CD8-positive, alpha-beta memory T cell (primary cell): ENCODE data around the gene RASA3. TPM values are rescaled to one million over a fixed set of nuclear protein-coding genes. Genes with fewer than 3 reads are reported as not detected.
"Not testable (repeated sequence)": the region's sequence is repeated elsewhere in the genome, so short reads cannot be mapped to it uniquely, and the experiment has no call there.

Experiments
- CTCF ChIA-PET: fragments of 350-600 bp; sonication (Branson Sonifier 250); formaldehyde crosslinking; loops from one replicate; lab custom pipeline; 2021; ENCODE audit warnings: antibody characterized with exemption; lab: Charles Lee
- POLR2A ChIA-PET: fragments of 350-600 bp; sonication (Branson Sonifier 250); formaldehyde crosslinking; loops from one replicate; lab custom pipeline; 2021; ENCODE audit warnings: antibody characterized with exemption; lab: Charles Lee
- DNase-seq, 5 donors: peaks; one replicate each; pipeline versions ENCODE4 v3.0.0 to v3.0.0-alpha.2; 2020 to 2022; ENCODE audit warnings: mixed read lengths in 1 of 5
- H3K27ac ChIP-seq: one replicate; pipeline ENCODE4 v1.7.0; 2013; ENCODE audit warnings: low read depth, mild to moderate bottlenecking, low read length, moderate library complexity
- H3K27me3 ChIP-seq: 2 replicates; pipeline ENCODE4 v1.7.0; 2013; ENCODE audit warnings: low read length, mild to moderate bottlenecking; ENCODE audit not compliant: insufficient read depth, poor library complexity, severe bottlenecking
- H3K36me3 ChIP-seq: 2 replicates; pipeline ENCODE4 v1.7.0; 2013; ENCODE audit warnings: mild to moderate bottlenecking, low read length, moderate library complexity; ENCODE audit not compliant: insufficient read depth
- H3K4me1 ChIP-seq: 2 replicates; pipeline ENCODE4 v1.7.0; 2013; ENCODE audit warnings: mild to moderate bottlenecking, low read length, moderate library complexity; ENCODE audit not compliant: insufficient read depth
- H3K4me3 ChIP-seq: 2 replicates; pipeline ENCODE4 v1.7.0; 2013; ENCODE audit warnings: mild to moderate bottlenecking, low read length
- H3K9me3 ChIP-seq: 2 replicates; pipeline ENCODE4 v1.7.0; 2013; ENCODE audit warnings: mild to moderate bottlenecking, low read length
- H3K27ac Mint-ChIP-seq, 8 donors: one replicate each; pipeline ENCODE4 v1.8.0; 2020 to 2021; ENCODE audit warnings: mixed read lengths in 8 of 8, mild to moderate bottlenecking in 6 of 8, inconsistent platforms in 3 of 8, moderate library complexity in 3 of 8
- H3K27me3 Mint-ChIP-seq, 2 donors: one replicate each; pipeline ENCODE4 v1.8.0; 2020 to 2021; ENCODE audit warnings: mixed read lengths in 2 of 2, mild to moderate bottlenecking in 1 of 2, moderate library complexity in 1 of 2
- H3K36me3 Mint-ChIP-seq, 3 donors: one replicate each; pipeline ENCODE4 v1.8.0; 2020 to 2021; ENCODE audit warnings: mixed read lengths in 3 of 3, inconsistent platforms in 1 of 3, mild to moderate bottlenecking in 1 of 3
- H3K4me1 Mint-ChIP-seq, 3 donors: one replicate each; pipeline ENCODE4 v1.8.0; 2020 to 2021; ENCODE audit warnings: mixed read lengths in 3 of 3, inconsistent platforms in 1 of 3, mild to moderate bottlenecking in 1 of 3
- H3K4me3 Mint-ChIP-seq, 7 donors: one replicate each; pipeline ENCODE4 v1.8.0; 2020 to 2021; ENCODE audit warnings: mixed read lengths in 7 of 7, mild to moderate bottlenecking in 6 of 7, moderate library complexity in 4 of 7, inconsistent platforms in 2 of 7
- H3K9me3 Mint-ChIP-seq, 5 donors: one replicate each; pipeline ENCODE4 v1.8.0; 2020 to 2022; ENCODE audit warnings: mixed read lengths in 5 of 5, mild to moderate bottlenecking in 3 of 5, moderate library complexity in 2 of 5, inconsistent platforms in 1 of 5
- polyA plus RNA-seq: library from polyadenylated mRNA; unstranded; fragments of 300-500 nt; fragmentation: Illumina TruSeq; gene quantifications from one replicate; pipeline ENCODE4 v1.2.3, GENCODE V29; 2021
- total RNA-seq, 2 experiments: library from RNA; stranded (reverse); gene quantifications; one replicate each; pipeline ENCODE4 v1.2.3, GENCODE V29; 2021

Gene RASA3
- total and polyA plus RNA-seq, 3 experiments from 2014 or later = 26.4 to 123 (median 27.1) TPM

DNA sequence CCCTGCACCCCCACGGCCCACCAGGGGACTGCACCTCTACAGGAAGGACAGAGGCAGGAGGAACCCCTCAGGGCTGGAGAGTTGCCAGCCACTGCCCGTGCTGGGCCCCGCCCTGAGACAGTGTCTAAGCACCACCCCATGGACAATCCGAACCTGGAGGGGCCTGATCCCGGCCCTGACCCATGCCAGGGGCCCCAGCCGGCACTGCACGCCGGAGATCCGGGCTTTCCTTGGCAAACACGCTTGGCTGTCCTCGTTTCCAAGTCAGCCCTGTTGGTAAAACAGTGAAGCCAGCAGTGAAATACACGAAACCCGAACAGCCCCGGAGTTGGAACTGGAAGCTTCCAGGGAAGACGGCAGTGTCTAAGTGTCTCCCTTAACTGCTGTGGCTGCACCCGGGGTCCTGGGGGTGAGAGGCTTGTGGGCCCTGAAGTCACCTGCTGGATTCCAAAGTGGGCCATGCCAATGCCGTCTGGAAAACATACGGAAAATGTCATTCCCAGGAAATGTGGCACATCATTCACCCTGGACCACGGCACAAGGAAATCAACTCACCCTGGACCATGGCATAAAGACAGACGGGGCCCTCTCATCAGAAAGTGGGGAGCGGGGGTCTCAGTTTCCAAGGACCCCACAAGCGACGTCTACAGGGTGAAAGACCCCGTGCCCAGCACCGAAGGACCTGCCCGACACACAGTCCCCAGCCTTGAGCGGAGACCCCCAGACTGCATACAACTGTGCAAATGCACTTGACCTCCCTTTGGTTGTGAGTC, 30.9 kb downstream of the RASA3 start:
- Mint-ChIP-seq H3K27me3 (peaks cover 0 to 6% of the 10 kb centered on the region in 2 donors), H3K4me3 (peak overlapping the region in 5 of 7 donors; percentile 3 to 55 (median 8)), H3K36me3 (peaks cover 0 to 61% (median 4%) of the 10 kb centered on the region in 3 donors), H3K4me1 (peaks cover 62 to 83% (median 62%) of the 10 kb centered on the region in 3 donors), H3K27ac (peak overlapping the region in 7 of 8 donors; percentile 3 to 64 (median 54)), H3K9me3 (peaks cover 0 to 16% (median 0%) of the 10 kb centered on the region in 5 donors)
- Histone ChIP-seq H3K27ac (no peak overlapping the region), H3K4me1 (peaks cover 80% of the 10 kb centered on the region), H3K9me3 (no peaks in the 10 kb centered on the region), H3K36me3 (peaks cover 10% of the 10 kb centered on the region), H3K4me3 (no peak overlapping the region), H3K27me3 (no peaks in the 10 kb centered on the region)
- ChIA-PET CTCF (no interaction called here), POLR2A (no interaction called here)
- peak in 1 of 5 donors; percentile 45 for DNase-seq

GRCh38 chr13:114100446-114101357, 31.7 kb downstream of the RASA3 start:
- peaks cover 0 to 20% (median 0%) of the 10 kb centered on the region in 5 donors for H3K9me3 Mint-ChIP-seq
- H3K36me3 Mint-ChIP-seq = peaks cover 0 to 62% (median 3%) of the 10 kb centered on the region in 3 donors
- ChIA-PET POLR2A (interaction anchor here (0.6 kb wide), 1 partner anchor 180 kb away, joined by 3 read pairs; the partner anchor contains the start of gene UPF3A), CTCF (interaction anchor here (1.0 kb wide), 1 partner anchor 10 kb away, joined by 3 read pairs; no protein-coding TSS in a partner anchor)
- no peaks in the 10 kb centered on the region for H3K27me3 ChIP-seq
- H3K4me3 Mint-ChIP-seq = peak overlapping the region in 2 of 7 donors; percentile 41 to 44
- peaks cover 62 to 83% (median 62%) of the 10 kb centered on the region in 3 donors for H3K4me1 Mint-ChIP-seq
- H3K9me3 ChIP-seq = no peaks in the 10 kb centered on the region
- peaks cover 0 to 9% of the 10 kb centered on the region in 2 donors for H3K27me3 Mint-ChIP-seq
- no peak overlapping the region for H3K4me3 ChIP-seq
- peak overlapping the region in 3 of 8 donors; percentile 58 to 63 (median 61) for H3K27ac Mint-ChIP-seq
- H3K36me3 ChIP-seq = peaks cover 9% of the 10 kb centered on the region
- H3K27ac ChIP-seq = no peak overlapping the region
- DNase-seq = peak in 1 of 5 donors; percentile 37
- peaks cover 80% of the 10 kb centered on the region for H3K4me1 ChIP-seq

GRCh38 chr13:114099918-114100445, 32.4 kb downstream of the RASA3 start:
- H3K27me3 ChIP-seq = no peaks in the 10 kb centered on the region
- H3K4me1 Mint-ChIP-seq = peaks cover 63 to 85% (median 66%) of the 10 kb centered on the region in 3 donors
- peak overlapping the region; percentile 58 to 85 (median 75) for H3K27ac Mint-ChIP-seq
- no peak overlapping the region for H3K27ac ChIP-seq
- peak in 2 of 5 donors; percentile 49 to 60 for DNase-seq
- H3K27me3 Mint-ChIP-seq = peaks cover 0 to 9% of the 10 kb centered on the region in 2 donors
- peaks cover 9% of the 10 kb centered on the region for H3K36me3 ChIP-seq
- POLR2A ChIA-PET = interaction anchor here (0.6 kb wide), 1 partner anchor 181 kb away, joined by 3 read pairs; the partner anchor contains the start of gene UPF3A
- no peaks in the 10 kb centered on the region for H3K9me3 ChIP-seq
- H3K4me3 ChIP-seq = no peak overlapping the region
- peaks cover 0 to 64% (median 9%) of the 10 kb centered on the region in 3 donors for H3K36me3 Mint-ChIP-seq
- H3K4me3 Mint-ChIP-seq = peak overlapping the region in 5 of 7 donors; percentile 41 to 69 (median 55)
- peaks cover 80% of the 10 kb centered on the region for H3K4me1 ChIP-seq
- CTCF ChIA-PET = interaction anchor here (1.0 kb wide), 1 partner anchor 11 kb away, joined by 3 read pairs; no protein-coding TSS in a partner anchor
- peaks cover 0 to 25% (median 0%) of the 10 kb centered on the region in 5 donors for H3K9me3 Mint-ChIP-seq

DNA sequence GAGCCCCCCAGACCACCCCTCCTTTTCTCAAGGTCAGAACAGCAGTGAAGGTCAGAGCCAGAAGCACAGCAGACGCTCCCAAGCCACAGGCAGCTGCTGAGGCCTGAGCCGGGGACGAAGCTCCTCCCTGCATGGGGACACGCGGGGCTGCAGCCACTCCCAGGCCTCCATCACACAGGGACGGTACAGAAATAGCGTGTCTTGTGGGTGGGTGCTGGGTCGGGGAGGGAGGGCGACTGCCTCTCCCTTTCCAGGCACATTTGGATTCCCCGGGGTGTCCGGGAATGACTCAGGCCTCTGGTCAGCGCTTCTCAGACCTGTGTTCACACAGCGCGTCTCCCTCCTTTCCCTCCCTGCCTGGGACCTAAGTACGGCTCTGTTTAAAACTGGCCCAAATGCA, 33.2 kb downstream of the RASA3 start:
- POLR2A ChIA-PET = no interaction called here
- DNase-seq = peak in 1 of 5 donors; percentile 46
- Mint-ChIP-seq H3K9me3 (peaks cover 0 to 25% (median 0%) of the 10 kb centered on the region in 5 donors), H3K27ac (no peak overlapping the region), H3K36me3 (peaks cover 2 to 61% (median 9%) of the 10 kb centered on the region in 3 donors), H3K27me3 (peaks cover 0 to 6% of the 10 kb centered on the region in 2 donors), H3K4me1 (peaks cover 64 to 85% (median 67%) of the 10 kb centered on the region in 3 donors), H3K4me3 (no peak overlapping the region)
- Histone ChIP-seq H3K27ac (no peak overlapping the region), H3K4me1 (peaks cover 75% of the 10 kb centered on the region), H3K36me3 (peaks cover 9% of the 10 kb centered on the region), H3K27me3 (no peaks in the 10 kb centered on the region), H3K4me3 (no peak overlapping the region), H3K9me3 (no peaks in the 10 kb centered on the region)
- CTCF ChIA-PET = no interaction called here

DNA sequence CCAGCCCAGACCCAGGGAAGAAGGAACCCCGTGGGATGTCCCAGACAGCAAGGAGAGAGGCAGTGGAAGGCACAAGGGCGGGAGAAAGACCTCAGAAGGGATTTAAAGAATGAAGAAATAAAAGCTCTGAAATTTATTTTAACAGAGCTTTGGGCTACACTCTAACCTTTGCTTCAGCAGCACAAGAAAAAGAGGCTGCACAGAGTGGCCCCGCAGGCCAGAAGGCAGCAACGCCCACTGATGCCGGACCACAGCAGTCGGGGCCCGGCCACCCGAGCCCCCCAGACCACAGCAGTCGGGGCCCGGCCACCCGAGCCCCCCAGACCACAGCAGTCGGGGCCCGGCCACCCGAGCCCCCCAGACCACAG, 33.8 kb downstream of the RASA3 start:
- peaks cover 69 to 90% (median 72%) of the 10 kb centered on the region in 3 donors for H3K4me1 Mint-ChIP-seq

DNA sequence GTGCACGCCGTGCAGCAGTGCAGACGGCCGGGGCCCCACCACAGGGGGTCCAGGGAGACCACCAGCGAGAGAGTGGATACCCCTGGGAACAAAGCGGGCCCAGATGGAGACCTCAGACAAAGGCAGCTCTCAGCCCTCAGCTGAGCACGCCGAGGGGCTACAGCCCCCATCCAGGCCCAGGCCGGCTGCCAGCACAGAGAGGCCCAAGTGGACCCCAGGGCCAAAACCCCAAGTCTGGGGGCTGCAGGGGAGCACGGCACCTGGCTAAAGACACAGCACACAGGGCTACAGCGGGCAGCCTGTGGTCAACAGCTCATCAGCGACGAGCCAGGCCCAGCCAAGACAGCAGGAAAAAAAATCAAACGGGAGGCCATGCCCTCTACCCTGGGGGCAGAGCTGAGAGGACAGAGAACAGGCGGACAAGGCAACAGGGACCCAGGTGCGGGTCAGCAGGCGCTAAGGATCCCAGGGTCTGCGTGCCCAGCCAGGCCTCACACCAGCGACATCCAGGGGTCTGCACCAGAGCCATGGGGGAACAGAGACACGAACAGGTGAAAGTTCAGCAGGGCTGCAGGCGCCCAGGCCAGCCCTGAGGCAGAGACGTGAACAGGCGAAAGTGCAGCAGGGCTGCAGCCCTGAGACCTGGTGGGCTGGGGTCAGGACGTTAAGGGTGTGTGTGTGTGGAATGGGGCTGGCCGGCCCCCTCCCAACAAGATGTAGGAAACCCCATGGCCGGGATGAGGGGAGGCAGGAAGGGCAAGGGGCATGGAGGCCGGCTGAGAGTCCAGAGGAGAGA, 34.3 kb downstream of the RASA3 start:
- peak overlapping the region; percentile 67 to 92 (median 86) for H3K27ac Mint-ChIP-seq

More for the DNA sequence above, 33.8 kb downstream of the RASA3 start:
- H3K27me3 Mint-ChIP-seq, H3K27me3 ChIP-seq, H3K4me3 ChIP-seq, POLR2A ChIA-PET, H3K36me3 ChIP-seq, H3K9me3 ChIP-seq, H3K27ac ChIP-seq, DNase-seq, CTCF ChIA-PET: not testable (repeated sequence)
- peaks cover 74% of the 10 kb centered on the region for H3K4me1 ChIP-seq
- peaks cover 3 to 25% (median 5%) of the 10 kb centered on the region in 5 donors for H3K9me3 Mint-ChIP-seq
- H3K27ac Mint-ChIP-seq = peak overlapping the region; percentile 46 to 92 (median 86)
- peaks cover 7 to 66% (median 10%) of the 10 kb centered on the region in 3 donors for H3K36me3 Mint-ChIP-seq
- H3K4me3 Mint-ChIP-seq = peak overlapping the region in 6 of 7 donors; percentile 36 to 78 (median 58)

More for the DNA sequence above, 34.3 kb downstream of the RASA3 start:
- Histone ChIP-seq H3K27me3 (no peaks in the 10 kb centered on the region), H3K27ac (no peak overlapping the region), H3K9me3 (peaks cover 4% of the 10 kb centered on the region), H3K36me3 (peaks cover 9% of the 10 kb centered on the region), H3K4me3 (no peak overlapping the region), H3K4me1 (peaks cover 73% of the 10 kb centered on the region)
- H3K36me3 Mint-ChIP-seq = peaks cover 13 to 71% (median 15%) of the 10 kb centered on the region in 3 donors
- ChIA-PET CTCF (no interaction called here), POLR2A (no interaction called here)
- peaks cover 0 to 4% of the 10 kb centered on the region in 2 donors for H3K27me3 Mint-ChIP-seq
- peak in 1 of 5 donors; percentile 42 for DNase-seq
- H3K9me3 Mint-ChIP-seq = peaks cover 8 to 25% (median 10%) of the 10 kb centered on the region in 5 donors
- peak overlapping the region in 6 of 7 donors; percentile 43 to 78 (median 66) for H3K4me3 Mint-ChIP-seq
- peaks cover 73 to 94% (median 76%) of the 10 kb centered on the region in 3 donors for H3K4me1 Mint-ChIP-seq
